ENCODE measurements around the gene LPIN2. TPM values are rescaled to one million over a fixed set of nuclear protein-coding genes. Genes with fewer than 3 reads are reported as not detected.
A peak's percentile ranks its signal among the peaks of the same experiment; 100 is the strongest.

Gene LPIN2
- total RNA-seq, 1 donor from 2014 or later = 24.9 TPM

- Histone ChIP-seq H3K27me3 (ENCODE audit: control insufficient read depth, insufficient read depth, low read length) (no peaks in the 10 kb centered on the region), H3K36me3 (ENCODE audit: control insufficient read depth, insufficient read depth, low read length) (no peaks in the 10 kb centered on the region), H3K4me3 (ENCODE audit: low read depth, low read length) (no peak overlapping the region)
- TF ChIP-seq CTCF (IDR thresholded peaks at IDR 0.05; ENCODE audit: insufficient read depth, low read length, poor library complexity, severe bottlenecking) = no peak
- no peak for DNase-seq (ENCODE audit: low read depth)
Observed at GRCh38 chr18:3016585-3017297, 3.8 kb upstream of the LPIN2 start.

- no peak for TF ChIP-seq CTCF (IDR thresholded peaks at IDR 0.05; ENCODE audit: insufficient read depth, low read length, poor library complexity, severe bottlenecking)
- DNase-seq (ENCODE audit: low read depth) = no peak
- no peak overlapping the region for H3K4me3 ChIP-seq (ENCODE audit: low read depth, low read length)
- H3K36me3 ChIP-seq (ENCODE audit: control insufficient read depth, insufficient read depth, low read length) = no peaks in the 10 kb centered on the region
- H3K27me3 ChIP-seq (ENCODE audit: control insufficient read depth, insufficient read depth, low read length) = no peaks in the 10 kb centered on the region
Observed at GRCh38 chr18:3015851-3016250, 2.9 kb upstream of the LPIN2 start.

GRCh38 chr18:3015204-3015592, 2.3 kb upstream of the LPIN2 start:
- no peaks in the 10 kb centered on the region for H3K27me3 ChIP-seq (ENCODE audit: control insufficient read depth, insufficient read depth, low read length)
- H3K4me3 ChIP-seq (ENCODE audit: low read depth, low read length) = no peak overlapping the region
- DNase-seq (ENCODE audit: low read depth) = peak; percentile 14
- no peak for TF ChIP-seq CTCF (IDR thresholded peaks at IDR 0.05; ENCODE audit: insufficient read depth, low read length, poor library complexity, severe bottlenecking)
- no peaks in the 10 kb centered on the region for H3K36me3 ChIP-seq (ENCODE audit: control insufficient read depth, insufficient read depth, low read length)

- Histone ChIP-seq H3K27me3 (ENCODE audit: control insufficient read depth, insufficient read depth, low read length) (no peaks in the 10 kb centered on the region), H3K4me3 (ENCODE audit: low read depth, low read length) (no peak overlapping the region), H3K36me3 (ENCODE audit: control insufficient read depth, insufficient read depth, low read length) (no peaks in the 10 kb centered on the region)
- DNase-seq (ENCODE audit: low read depth) = no peak
- no peak for TF ChIP-seq CTCF (IDR thresholded peaks at IDR 0.05; ENCODE audit: insufficient read depth, low read length, poor library complexity, severe bottlenecking)
Observed at GRCh38 chr18:3014503-3015203, 1.7 kb upstream of the LPIN2 start.

GRCh38 chr18:3012136-3013023, 564 bp downstream of the LPIN2 start:
- no peak for DNase-seq (ENCODE audit: low read depth)
- no peak for TF ChIP-seq CTCF (IDR thresholded peaks at IDR 0.05; ENCODE audit: insufficient read depth, low read length, poor library complexity, severe bottlenecking)
- Histone ChIP-seq H3K36me3 (ENCODE audit: control insufficient read depth, insufficient read depth, low read length) (no peaks in the 10 kb centered on the region), H3K27me3 (ENCODE audit: control insufficient read depth, insufficient read depth, low read length) (no peaks in the 10 kb centered on the region), H3K4me3 (ENCODE audit: low read depth, low read length) (peak overlapping the region; percentile 81)

Data from kidney epithelial cell (primary cell).